ENCODE data around the gene TUBB2A.
"Not testable (repeated sequence)": the region's sequence is repeated elsewhere in the genome, so short reads cannot be mapped to it uniquely, and the experiment has no call there.

The TUBB2A gene

DNA sequence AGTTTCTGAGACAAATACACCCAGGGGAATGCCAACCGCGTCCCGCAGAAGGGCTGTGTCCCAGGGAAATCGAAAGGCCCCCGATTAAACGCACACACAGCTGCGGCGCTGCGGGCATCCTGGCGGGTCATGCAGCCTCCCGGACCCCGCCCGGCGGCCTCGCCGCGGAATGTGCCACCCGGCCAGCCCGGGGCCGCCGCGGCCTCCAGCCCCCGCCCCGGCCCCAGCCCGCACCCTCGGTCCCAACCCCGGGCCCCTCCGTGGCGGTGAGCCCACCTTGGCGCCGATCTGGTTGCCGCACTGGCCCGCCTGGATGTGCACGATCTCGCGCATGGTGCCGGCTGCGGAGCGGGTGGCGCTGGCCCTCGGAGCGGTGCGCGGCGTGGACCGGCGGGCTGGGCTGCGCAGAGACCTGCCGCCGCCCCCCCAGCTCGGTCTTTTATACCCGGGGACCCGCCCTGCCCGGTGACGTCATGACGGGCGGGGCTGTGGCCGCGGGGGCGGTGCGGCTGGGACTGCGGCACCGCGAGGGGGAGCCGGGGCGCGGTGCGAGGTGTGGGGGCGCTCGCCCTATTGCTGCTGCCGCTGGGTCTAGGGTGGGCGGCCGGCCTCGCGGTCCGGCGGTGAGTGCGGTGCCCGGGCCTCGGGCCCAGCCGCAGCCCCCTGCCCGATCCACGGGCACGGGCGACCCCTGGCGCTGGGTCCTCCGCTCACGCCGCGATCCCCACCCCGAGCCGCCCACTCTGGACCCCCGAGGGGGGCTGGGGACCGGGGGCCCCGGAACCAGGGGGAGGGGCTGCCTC is at the start of gene TUBB2A:
TSS of gene TUBB2A (minus strand) at position 414 of the 803 bp plus-strand sequence. CDS start at position 333, 81 bp downstream.
- in situ Hi-C loops (cut with MboI; ENCODE audit: low sequenced_read_pairs): no loop called here

DNA sequence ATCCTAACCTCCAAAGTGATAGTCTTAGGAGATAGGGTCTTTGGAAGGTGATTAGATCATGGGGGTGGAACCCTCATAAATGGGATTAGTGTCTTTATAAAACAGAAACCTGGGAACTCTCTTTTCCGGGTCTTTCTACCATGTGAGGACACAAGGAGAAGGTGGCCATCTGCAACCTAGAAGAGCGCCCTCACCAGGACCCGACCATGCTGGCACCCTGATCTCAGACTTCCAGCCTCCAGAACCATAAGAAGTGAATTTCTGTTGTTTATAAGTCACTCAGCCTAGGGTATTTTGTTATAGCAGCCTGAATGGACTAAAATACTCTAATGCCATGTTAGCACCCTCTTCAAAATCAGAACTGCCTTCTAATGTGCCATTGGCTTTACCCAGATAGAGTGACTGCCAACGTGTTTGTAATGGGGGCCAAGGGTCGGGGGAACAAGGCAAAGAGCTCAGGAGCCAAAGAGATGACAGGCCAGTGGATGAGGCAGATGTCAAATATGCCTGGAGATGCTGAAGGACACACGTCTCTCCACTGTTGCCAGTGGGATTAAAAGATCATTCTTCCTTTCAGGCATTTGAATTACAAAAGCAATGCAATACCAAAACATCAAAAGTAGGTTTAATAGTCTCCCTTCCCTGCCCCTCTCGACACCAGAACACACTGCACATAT is 49.1 kb upstream of the TUBB2A start:
- in situ Hi-C loops (cut with MboI; ENCODE audit: low sequenced_read_pairs): no loop called here

DNA sequence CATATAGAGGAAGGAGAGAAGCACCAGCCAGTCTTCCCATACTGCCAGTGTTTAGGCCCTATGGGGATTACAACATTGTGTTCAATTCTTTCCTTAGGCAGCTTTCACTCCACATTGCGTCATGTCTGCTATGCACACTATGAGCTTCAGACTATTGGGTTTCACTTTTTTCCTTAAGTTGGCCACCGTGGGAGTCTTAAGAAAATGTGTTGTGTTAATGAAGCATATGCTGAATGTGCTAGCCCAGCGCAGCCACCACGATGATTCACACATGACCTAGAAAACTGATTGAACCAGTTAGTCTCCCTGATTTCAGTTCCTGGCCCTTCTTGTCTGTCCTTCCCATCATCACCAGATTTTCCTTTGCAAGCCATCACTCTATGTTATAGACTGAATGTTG is 48.6 kb upstream of the TUBB2A start:
- in situ Hi-C loops (cut with MboI; ENCODE audit: low sequenced_read_pairs): no loop called here

DNA sequence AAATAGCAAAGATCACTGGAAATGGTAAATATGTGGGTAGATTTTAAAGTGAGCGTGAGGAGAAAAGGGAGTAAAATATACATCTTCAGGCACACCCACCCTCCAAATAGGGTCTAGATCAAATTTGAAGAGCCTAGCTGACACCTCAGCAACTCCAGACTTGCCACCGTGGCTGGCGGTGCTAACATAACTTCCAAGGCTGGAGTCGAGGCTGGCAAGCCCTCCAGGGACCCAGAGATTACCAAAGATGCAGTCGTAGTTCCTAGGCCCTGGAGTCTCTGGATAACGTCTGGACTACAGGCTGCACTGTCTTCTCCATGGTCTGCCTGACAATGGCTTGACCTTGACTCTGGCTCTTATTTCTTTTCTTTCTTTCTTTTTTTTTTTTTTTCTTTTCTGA is 47.6 kb upstream of the TUBB2A start:
- in situ Hi-C loops (cut with MboI; ENCODE audit: low sequenced_read_pairs): no loop called here

DNA sequence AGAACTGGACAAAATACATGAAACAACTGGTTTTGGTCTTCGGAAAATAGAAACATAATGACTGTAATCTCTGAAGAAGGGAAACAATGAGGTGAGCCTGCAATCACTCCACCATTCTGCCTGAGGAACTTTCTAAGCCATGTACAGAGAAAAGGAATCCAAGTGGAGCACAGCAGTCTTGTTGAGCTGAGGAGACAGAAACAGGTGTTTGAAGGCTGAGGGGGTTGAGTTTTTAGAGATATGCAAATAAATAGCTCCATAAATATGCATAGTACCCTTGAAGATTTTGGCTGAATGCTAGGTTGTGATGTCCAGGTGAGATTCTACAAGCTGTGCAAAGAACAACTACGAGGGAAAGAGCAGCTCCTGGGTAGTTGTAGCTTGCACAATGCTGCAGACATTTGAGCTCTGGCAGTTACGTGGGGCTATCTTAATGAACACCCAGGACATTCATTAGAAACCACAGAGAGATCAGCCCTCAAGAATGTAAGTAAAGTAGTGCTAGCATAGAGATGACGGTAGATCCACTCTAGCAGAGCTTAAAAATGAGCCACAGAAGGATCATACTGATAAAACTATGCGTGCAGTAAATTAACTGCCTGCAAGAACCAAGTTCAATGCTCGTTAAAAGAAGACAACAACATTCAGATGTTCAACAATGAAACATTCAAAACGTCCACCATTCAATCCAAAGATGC is 45.8 kb upstream of the TUBB2A start:
- in situ Hi-C loops (cut with MboI; ENCODE audit: low sequenced_read_pairs): no loop called here

DNA sequence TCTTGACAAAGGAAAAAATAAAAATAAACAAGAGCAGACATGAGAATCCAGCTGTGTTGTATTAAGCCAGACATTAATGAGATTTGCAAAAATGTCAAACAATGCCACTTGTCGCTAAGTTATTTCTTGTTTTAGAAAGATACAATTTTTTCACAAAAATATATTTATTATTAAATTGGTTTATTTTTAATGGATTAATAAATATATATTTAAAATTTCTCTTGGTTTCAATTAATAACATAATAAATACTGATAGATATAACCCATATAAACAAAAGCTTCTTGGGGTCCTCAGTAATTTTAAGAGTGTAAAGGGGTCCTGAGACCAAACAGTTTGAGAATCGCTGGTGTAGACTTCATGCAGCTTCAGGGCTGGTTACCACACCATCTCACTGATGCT is 44.0 kb upstream of the TUBB2A start:
- in situ Hi-C loops (cut with MboI; ENCODE audit: low sequenced_read_pairs): no loop called here

DNA sequence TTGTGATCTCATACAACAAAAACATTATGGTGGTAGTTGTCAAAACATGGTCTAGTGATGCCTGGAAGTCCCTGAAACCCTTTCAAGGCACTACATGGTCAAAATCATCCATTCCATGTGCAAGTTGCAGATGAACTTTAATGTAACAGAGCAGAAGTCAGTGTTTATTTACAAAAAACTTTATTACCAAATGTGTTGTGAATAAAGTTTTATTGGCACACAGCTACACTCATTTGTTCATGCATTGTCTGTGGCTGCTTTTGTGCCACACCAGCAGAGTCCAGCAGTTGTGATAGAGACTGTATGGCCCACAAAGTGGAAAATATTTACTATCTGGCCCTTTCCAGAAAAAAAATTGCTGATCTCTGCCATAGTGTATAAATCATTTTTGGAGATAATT is 43.3 kb upstream of the TUBB2A start:
- in situ Hi-C loops (cut with MboI; ENCODE audit: low sequenced_read_pairs): no loop called here

DNA sequence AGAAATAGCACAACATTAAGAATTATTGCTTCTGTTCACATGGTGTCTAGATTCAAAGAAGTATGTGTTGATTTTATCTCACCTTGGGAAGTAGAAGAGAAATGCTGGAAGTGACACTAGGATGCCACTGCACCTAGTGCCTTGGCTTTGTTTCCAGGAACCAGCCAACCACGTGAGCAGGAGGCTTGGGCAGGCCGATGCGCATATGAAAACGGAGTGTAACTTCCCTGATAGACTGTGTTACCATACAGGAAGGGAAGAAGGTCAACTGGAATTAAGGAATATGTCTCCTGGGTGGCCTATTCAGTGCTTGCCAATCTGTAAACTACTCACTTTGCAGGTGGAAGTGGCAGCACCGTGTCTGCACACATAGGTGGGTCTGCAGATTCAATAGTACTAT is 42.0 kb upstream of the TUBB2A start:
- in situ Hi-C loops (cut with MboI; ENCODE audit: low sequenced_read_pairs): no loop called here

DNA sequence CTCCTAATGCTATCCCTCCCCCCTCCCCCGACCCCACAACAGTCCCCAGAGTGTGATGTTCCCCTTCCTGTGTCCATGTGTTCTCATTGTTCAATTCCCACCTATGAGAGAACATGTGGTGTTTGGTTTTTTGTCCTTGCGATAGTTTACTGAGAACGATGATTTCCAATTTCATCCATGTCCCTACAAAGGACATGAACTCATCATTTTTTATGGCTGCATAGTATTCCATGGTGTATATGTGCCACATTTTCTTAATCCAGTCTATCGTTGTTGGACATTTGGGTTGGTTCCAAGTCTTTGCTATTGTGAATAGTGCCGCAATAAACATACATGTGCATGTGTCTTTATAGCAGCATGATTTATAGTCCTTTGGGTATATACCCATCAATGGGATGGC is 40.4 kb upstream of the TUBB2A start:
- in situ Hi-C loops (cut with MboI; ENCODE audit: low sequenced_read_pairs): not testable (repeated sequence)

DNA sequence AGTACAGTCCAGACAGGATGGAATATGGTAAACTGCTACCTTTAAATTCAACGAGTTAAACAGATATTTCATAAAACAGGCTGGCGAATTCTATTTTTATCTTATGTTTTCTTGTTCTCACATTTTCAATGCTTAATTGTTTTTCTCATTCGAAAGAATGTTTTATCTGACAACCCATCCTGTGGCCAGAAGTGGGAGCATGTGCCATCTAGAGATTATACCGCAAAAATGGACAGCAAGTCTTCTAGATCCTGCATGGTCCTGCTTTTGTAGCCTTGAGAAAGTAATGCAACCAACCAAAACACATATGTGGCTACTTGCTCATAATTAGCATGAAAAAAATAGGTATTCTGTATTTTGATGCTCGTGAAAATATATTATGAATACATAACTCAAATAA is 39.4 kb upstream of the TUBB2A start:
- in situ Hi-C loops (cut with MboI; ENCODE audit: low sequenced_read_pairs): no loop called here

DNA sequence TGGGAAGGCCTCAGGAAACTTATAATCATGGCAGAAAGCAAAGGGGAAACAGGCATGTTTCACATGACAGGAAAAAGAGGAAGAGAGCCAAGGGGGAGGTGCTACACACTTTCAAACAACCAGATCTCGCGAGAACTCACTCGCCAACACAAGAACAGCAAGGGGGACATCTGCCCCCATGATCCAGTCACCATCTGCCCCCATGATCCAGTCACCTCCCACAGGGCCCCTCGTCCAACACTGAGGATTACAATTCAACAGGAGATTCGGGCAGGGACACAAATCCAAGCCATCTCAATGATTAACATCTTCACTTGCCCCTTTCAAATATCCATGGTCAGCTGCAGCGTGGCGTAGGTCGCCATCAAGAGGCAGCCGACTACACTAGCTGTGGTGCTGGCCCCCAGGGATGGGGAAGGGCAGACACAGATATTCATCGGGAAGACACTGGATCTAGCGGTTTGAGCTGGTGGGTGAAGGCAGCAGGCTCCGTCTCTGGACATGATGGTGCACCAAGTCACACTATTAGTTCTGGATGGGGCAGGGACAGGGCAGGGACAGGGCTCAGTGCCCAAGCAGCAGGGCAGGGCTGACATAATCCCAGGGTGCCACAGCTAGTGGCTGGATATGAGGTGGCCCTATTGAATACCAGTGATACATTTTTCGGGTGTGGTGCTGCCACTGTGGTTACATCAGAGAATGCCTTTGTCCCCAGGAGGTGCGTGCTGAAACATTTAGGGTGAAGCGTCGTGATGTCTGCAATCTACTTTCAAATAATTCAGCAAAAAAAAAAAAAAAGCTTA is 38.6 kb upstream of the TUBB2A start:
- in situ Hi-C loops (cut with MboI; ENCODE audit: low sequenced_read_pairs): no loop called here

DNA sequence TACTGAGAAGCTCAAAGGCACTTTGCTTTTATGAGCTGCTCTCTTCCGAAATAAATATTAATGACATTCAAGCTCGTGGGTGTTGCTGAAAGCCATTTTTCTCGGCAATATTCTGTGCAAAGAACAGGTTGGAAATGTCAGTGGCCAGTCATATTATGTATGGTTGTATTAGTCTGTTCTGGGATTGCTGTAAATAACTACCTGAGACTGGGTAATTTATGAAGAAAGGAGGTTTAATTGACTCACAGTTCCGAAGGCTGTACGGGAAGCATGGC is 38.0 kb upstream of the TUBB2A start:
- in situ Hi-C loops (cut with MboI; ENCODE audit: low sequenced_read_pairs): no loop called here

DNA sequence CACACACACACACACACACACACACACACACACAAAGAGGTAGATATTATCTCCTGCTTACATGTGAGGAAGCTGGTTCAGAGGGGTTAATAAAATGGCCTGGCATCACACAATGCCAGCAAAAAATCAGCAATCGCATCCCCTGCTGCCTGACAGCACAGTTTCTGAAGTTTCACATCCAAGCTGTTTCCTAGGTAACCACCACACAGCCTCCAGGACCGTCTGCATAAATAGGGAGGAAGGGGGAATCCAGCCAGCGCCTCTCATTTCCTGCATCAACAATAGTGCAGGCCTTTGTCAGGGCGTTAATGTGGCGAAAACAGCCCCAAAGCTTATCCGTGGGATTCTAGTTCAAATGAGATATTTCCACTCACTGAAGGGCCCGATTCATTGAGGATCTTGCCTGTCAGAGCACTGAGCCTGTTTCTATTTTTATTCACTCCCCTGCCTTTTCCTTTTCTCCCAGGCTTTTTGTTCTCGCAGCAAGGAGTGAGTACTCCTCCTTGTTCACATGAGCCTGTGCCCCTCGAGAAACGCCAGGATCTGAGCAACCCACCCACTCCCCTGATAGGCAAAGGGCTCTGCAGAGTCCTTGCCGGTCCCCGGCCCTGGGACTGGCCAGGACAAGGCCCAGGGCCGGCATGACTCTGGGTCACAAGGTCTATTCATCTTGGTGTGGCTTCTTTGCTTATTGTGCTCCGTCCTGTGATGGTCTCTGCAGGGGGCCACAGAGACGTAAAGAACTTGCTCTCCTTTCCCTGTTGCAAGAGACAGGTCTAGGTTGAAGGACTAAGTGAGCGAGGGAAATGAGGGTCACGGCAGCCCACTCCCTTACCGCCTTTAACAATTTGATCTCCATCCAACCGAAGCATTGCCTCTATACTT is 37.4 kb upstream of the TUBB2A start:
- in situ Hi-C loops (cut with MboI; ENCODE audit: low sequenced_read_pairs): no loop called here

DNA sequence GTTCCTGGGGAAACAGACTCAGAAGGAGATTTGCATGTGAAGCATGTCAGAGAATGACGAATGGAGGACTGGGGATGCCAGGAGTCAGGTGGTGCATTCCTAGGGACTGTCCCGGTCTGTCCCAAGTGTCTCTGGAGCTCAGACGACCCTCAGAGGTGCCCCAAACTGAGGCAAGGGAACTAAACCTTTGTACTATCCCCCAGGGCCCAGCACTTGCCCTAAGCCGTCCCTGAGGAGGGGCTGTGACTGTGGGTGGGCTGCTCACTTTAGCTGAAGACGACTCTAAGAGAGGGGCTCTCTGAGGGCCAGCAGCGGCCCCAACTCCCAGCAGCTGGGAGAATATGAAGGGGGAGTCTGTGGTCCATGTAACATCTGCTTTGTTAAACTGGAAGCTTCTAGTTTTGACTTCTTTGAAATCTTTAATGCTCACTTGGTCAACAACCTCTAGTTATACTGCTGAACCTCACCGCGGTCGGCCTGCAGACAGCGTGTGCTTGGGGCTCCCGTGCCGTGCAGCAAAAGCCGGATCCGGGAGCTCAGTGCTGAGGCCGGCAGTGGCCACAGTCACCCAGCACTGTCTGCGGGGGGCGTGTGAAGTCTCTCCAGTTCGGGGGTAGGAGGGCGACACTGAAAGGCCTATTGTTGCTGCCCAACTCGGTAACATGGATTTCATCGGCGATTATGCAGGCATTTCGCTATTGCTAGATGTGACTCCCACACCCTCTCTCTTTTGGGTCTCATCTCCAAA is 35.9 kb upstream of the TUBB2A start:
- in situ Hi-C loops (cut with MboI; ENCODE audit: low sequenced_read_pairs): no loop called here

DNA sequence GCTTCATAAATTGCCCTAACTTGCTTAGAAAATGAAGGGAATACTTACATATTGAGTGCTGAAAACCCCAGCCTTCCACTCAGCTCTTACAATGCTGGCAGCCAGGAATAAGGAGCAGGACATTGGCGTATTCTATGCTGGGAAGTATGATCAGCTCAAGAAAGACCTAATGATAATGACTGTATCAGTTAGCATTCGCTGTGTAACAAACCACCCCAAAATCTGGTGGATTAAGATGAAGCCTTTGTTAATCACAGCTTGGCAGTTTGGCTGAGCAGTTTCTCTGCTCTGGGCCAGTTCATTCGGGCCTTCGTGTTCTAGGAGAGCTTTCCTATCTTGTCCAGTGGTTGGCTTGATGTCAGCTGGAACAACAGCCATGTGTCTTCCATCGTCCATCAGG is 33.4 kb upstream of the TUBB2A start:
- in situ Hi-C loops (cut with MboI; ENCODE audit: low sequenced_read_pairs): no loop called here

DNA sequence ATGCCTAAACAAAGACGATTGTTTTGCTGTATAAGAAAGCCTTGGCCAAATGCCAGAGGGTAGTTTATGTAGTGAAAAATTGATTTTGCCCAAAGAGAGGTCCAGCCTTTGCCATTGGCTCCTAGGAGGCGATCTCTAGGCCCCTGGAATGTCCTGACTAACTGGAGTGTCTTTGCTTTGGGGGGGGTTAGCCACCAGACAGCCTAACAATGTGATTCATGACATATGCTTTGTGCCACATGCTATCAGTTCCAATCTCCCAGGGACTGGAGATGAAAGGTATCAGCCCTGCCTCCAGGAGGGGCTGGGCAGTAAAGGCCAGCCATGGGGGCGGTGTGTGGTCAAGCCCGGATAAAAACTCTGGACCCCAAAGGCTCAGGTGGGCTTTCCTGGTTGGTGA is 32.7 kb upstream of the TUBB2A start:
- in situ Hi-C loops (cut with MboI; ENCODE audit: low sequenced_read_pairs): no loop called here

DNA sequence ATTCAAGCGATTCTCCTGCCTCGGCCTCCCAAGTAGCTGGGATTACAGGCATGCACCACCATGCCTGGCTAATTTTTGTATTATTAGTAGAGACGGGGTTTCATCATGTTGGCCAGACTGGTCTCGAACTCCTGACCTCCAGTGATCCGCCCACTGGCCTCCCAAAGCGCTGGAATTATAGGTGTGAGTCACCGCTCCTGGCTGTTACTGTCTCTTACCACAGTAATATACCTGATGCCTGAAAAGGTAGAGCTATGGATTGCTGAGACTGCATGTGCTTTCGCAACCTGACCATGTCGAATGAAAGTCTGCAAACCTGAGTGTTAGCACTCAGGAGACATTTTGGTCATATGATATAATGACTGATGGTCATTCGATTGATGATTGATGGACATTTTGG is 31.8 kb upstream of the TUBB2A start:
- in situ Hi-C loops (cut with MboI; ENCODE audit: low sequenced_read_pairs): not testable (repeated sequence)

DNA sequence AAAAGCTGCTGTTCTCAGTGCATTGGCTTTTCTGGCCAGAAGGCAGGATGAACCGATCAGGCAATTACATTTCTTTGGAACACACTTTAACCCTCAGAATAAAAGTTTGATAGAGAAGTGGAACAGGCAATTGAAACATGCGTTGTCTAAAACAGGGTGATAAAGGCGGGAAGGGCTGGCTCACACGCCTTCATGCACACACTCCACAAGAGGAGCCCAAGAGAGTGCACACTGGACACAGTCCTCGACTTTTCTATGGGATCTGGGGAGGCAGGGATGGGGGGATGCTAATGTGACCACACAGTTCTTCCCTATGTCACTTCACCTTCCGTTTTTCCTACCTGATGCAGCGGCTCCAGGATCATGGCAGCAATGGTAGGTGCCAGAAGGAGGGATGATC is 30.9 kb upstream of the TUBB2A start:
- in situ Hi-C loops (cut with MboI; ENCODE audit: low sequenced_read_pairs): no loop called here

DNA sequence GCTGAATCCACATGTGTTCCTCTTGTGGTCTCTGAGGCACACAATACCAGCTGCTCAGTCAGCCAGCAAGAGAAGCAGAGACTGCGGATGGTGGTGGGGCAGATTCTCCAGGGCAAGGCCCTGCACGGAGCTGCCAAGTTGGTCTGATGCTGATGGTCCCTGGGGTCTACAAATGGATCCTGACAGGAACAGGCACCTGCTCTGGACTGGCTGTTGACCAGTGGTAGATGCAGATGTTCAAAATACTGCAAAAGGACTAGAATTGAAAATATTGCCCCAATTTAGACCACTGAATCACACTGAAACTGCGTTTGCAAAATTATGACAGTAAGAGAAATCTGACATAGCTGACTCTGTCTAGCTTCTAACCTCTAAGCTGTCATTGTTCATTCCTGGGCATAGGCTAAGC is 29.6 kb upstream of the TUBB2A start:
- in situ Hi-C loops (cut with MboI; ENCODE audit: low sequenced_read_pairs): no loop called here

DNA sequence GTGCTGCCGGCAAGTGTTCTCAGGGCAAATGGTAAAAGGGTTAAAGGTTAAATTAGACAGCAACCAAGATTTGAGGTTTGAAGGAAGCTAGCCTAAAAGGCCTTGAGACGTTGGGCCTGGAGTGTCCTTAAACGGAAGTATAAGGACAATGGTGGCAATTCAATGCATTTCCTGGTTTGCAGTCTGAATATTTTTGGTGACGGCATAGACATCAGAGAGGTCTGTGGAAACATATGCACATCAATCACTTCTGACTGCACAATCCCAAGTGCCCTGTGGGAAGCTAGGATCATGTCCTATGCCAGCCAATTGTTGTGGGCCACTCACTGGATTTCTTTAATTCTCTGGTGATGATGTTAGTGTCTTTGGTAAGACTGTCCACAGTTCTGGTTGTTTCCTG is 25.7 kb upstream of the TUBB2A start:
- in situ Hi-C loops (cut with MboI; ENCODE audit: low sequenced_read_pairs): no loop called here
